Sigmoid colon (tissue), 7 donors: ENCODE data around the gene CEACAM21. TPM values are rescaled to one million over a fixed set of nuclear protein-coding genes. Genes with fewer than 3 reads are reported as not detected.

Experiments used
- DNase-seq: peaks from one replicate; pipeline ENCODE4 v3.0.0-alpha.2; 2019
- H3K27ac ChIP-seq, 4 donors: fragments of 200-600 bp; sonication (generic); one replicate each; pipeline ENCODE4 v1.5.1; 2016 to 2019; ENCODE audit warnings: mild to moderate bottlenecking in 1 of 4
- H3K27me3 ChIP-seq, 3 donors: fragments of 200-600 bp; sonication (generic); one replicate each; pipeline ENCODE4 v1.5.1; 2019; ENCODE audit warnings: mild to moderate bottlenecking in 1 of 3
- H3K36me3 ChIP-seq, 4 donors: fragments of 200-600 bp; sonication (generic); one replicate each; pipeline ENCODE4 v1.5.1; 2016 to 2019
- H3K4me1 ChIP-seq, 4 donors: fragments of 200-600 bp; sonication (generic); one replicate each; pipeline ENCODE4 v1.5.1; 2017 to 2019
- H3K4me3 ChIP-seq, 4 donors: fragments of 200-600 bp; sonication (generic); one replicate each; pipeline ENCODE4 v1.5.1; 2017 to 2019; ENCODE audit warnings: mild to moderate bottlenecking in 2 of 4, moderate library complexity in 1 of 4
- H3K9me3 ChIP-seq, 4 donors: fragments of 200-600 bp in 3 of 4; sonication (generic) in 3 of 4; one replicate each; pipeline versions ENCODE4 v1.5.1 to v1.6.1; 2013 to 2019
- EP300 ChIP-seq, 4 donors: sonication (generic); formaldehyde crosslinking; IDR thresholded peaks; one replicate each; pipeline ENCODE4 v1.6.1; 2017; ENCODE audit warnings: antibody characterized with exemption in 4 of 4
- POLR2A ChIP-seq, 2 donors: fragments of 450-650 bp; IDR thresholded peaks; one replicate each; pipeline ENCODE4 v1.6.1; 2016; ENCODE audit warnings: antibody characterized with exemption in 2 of 2, mild to moderate bottlenecking in 2 of 2, moderate library complexity in 2 of 2
- POLR2AphosphoS5 ChIP-seq, 4 donors: sonication (generic); formaldehyde crosslinking; IDR thresholded peaks; one replicate each; pipeline ENCODE4 v1.6.1; 2017; ENCODE audit warnings: antibody characterized with exemption in 4 of 4
- WGBS, 2 donors: extraction: QIAGEN DNeasy Blood & Tissue Kit; methylation state at CpG; one replicate each; pipeline ENCODE4 v1.1.7; 2013; 5-methylcytosine and 5-hydroxymethylcytosine counted together
- intact Hi-C: fragments of 100-400 bp; cut with DNase I; formaldehyde crosslinking; loops from one replicate; pipeline ENCODE4 v1.15.1; 2023
- polyA plus RNA-seq, 3 donors: library from polyadenylated mRNA; stranded (reverse); fragments of 200-250 nt; gene quantifications; one replicate each; pipeline ENCODE4 v1.2.3, GENCODE V29; 2013
- total RNA-seq, 4 donors: library from RNA; depleted of rRNA; stranded (reverse); fragments of >200 nt; gene quantifications; one replicate each; pipeline ENCODE4 v1.1.0, GENCODE V29; 2016
- TF ChIP-seq, protein P1 (sequence below), 4 experiments: fragments of 450-650 bp in 3 of 4; fragments of 200-600 bp in 1 of 4; IDR thresholded peaks; one replicate each; pipeline ENCODE4 v1.5.1; 2016 to 2019; ENCODE audit warnings: antibody characterized with exemption in 4 of 4, mild to moderate bottlenecking in 3 of 4, moderate library complexity in 2 of 4
- donor health status: healthy with polysubstance abuse.
- donor health status: Bipolar disorder and iron deficiency.
- donor health status: healthy.

The CEACAM21 gene
- total and polyA plus RNA-seq, 7 donors = 1.5 to 11.9 (median 3.2) TPM; not detected in 3

DNA sequence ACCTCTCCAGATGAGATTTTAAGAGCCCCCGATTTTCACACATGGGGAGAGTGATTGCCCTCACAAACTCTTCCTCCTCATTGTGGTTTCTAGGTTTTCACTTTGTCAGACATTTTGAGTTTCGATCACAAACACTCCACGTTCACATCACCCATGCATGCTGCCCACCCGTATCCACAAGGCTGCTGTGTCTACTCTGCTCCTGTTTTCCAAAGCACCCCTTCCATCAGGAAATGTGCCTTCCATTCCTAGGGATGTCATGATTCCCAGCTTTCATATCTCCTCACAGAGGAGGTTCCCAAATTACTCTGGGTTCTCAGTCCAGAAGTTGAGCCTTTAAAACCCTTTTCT is 45.8 kb upstream of the CEACAM21 start:
- H3K4me1 ChIP-seq = no peaks in the 10 kb centered on the region
- intact Hi-C loops = no loop called here
- H3K27ac ChIP-seq = peak overlapping the region in 2 of 4 donors; percentile 24 to 48
- H3K9me3 ChIP-seq = peaks cover 0 to 6% (median 0%) of the 10 kb centered on the region in 4 donors
- no peak overlapping the region for H3K4me3 ChIP-seq
- TF ChIP-seq POLR2A (IDR thresholded peaks at IDR 0.05) (no peak), EP300 (IDR thresholded peaks at IDR 0.05) (no peak), POLR2AphosphoS5 (IDR thresholded peaks at IDR 0.05) (no peak)
- TF ChIP-seq, protein P1, sequence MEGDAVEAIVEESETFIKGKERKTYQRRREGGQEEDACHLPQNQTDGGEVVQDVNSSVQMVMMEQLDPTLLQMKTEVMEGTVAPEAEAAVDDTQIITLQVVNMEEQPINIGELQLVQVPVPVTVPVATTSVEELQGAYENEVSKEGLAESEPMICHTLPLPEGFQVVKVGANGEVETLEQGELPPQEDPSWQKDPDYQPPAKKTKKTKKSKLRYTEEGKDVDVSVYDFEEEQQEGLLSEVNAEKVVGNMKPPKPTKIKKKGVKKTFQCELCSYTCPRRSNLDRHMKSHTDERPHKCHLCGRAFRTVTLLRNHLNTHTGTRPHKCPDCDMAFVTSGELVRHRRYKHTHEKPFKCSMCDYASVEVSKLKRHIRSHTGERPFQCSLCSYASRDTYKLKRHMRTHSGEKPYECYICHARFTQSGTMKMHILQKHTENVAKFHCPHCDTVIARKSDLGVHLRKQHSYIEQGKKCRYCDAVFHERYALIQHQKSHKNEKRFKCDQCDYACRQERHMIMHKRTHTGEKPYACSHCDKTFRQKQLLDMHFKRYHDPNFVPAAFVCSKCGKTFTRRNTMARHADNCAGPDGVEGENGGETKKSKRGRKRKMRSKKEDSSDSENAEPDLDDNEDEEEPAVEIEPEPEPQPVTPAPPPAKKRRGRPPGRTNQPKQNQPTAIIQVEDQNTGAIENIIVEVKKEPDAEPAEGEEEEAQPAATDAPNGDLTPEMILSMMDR (IDR thresholded peaks at IDR 0.05) = no peak
- DNase-seq = no peak
- peaks cover 0 to 32% (median 5%) of the 10 kb centered on the region in 3 donors for H3K27me3 ChIP-seq
- 68 to 77% methylated on average over 4 of the region's 4 CpGs for WGBS, 2 donors
- no peaks in the 10 kb centered on the region for H3K36me3 ChIP-seq

DNA sequence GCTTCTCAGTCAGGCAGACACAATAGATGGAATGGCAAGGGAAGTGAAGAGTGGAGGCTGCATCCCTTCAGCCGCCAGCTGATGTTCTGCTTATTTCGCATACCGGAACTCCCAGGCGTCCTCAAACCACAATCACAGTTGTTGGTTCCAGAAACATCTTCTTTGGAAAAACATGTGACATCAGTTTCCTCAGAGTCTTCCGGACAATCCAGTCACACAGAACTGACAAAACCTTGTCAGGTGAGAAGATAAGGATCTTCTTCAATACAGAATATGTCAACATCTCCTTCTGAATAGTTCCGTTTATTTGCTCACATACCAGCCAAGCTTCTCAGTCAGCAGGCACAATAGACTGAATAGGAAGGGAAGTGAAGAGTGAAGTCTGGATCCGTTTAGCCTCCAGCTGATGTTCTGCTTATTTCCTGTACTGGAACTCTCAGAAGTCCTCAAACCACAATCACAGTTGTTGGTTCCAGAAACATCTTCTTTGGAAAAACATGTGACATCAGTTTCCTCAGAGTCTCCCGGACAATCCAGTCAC is 45.1 kb upstream of the CEACAM21 start:
- peak in 2 of 4 donors; percentile 7 to 21 for TF ChIP-seq POLR2AphosphoS5 (IDR thresholded peaks at IDR 0.05)
- TF ChIP-seq EP300 (IDR thresholded peaks at IDR 0.05) = peak in 1 of 4 donors; percentile 18
- no peak for TF ChIP-seq POLR2A (IDR thresholded peaks at IDR 0.05)
- TF ChIP-seq, protein P1 (IDR thresholded peaks at IDR 0.05) = no peak
- H3K27ac ChIP-seq = peak overlapping the region in 3 of 4 donors; percentile 58 to 63 (median 62)
- H3K9me3 ChIP-seq = peaks cover 0 to 6% (median 0%) of the 10 kb centered on the region in 4 donors
- H3K36me3 ChIP-seq = no peaks in the 10 kb centered on the region
- WGBS, 2 donors = 38 to 58% methylated on average over 8 of the region's 8 CpGs
- peaks cover 0 to 25% (median 5%) of the 10 kb centered on the region in 3 donors for H3K27me3 ChIP-seq
- H3K4me1 ChIP-seq = no peaks in the 10 kb centered on the region
- no peak overlapping the region for H3K4me3 ChIP-seq
- DNase-seq = no peak
- intact Hi-C loops = no loop called here

DNA sequence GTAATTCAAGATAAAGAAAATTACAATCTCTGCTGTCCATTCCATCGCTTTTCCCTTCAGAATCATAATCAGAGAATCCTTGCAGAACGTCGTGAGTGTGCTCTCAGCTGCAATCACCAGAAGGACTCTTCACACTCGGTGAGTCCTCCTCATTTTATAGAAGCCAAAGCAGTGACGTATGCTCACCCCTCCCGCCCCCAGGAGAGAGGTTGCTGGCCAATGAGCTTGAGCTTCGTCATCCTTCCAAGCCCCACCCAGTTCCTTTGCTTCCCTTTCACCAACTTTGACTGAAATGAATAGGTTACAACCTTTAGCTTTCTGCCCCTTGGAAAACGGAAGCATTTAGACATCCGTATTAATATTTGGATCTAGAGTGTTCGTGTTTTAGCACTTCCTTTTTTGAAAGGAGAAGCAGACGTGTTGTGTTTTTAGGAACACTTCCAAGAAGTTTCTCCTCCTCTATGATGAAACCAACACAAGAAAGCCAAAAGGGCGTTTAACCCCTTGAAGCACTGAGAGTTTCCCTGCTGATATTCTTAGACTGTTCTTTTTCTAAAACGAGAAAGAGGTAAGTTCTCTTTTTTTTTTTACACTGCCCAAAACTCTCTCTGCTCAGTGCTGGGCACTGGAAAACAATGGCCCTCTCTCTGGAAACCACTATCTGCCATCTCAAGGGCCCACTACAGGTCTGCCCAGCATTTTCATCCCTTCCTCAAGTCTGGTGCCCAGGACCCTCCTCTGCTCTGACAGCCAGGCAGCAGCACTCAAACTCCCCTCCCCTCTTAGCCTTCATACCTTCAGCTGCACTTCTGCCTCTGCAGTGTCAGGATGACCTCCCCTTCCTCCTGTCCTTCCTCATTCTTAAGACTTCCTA is 44.3 kb upstream of the CEACAM21 start:
- intact Hi-C loops = no loop called here
- WGBS, 2 donors = 19 to 24% methylated on average over 13 of the region's 13 CpGs
- peaks cover 0 to 6% (median 0%) of the 10 kb centered on the region in 4 donors for H3K9me3 ChIP-seq
- peak; percentile 82 for DNase-seq
- no peak overlapping the region for H3K4me3 ChIP-seq
- no peaks in the 10 kb centered on the region for H3K4me1 ChIP-seq
- peaks cover 0 to 17% (median 5%) of the 10 kb centered on the region in 3 donors for H3K27me3 ChIP-seq
- no peaks in the 10 kb centered on the region for H3K36me3 ChIP-seq
- H3K27ac ChIP-seq = peak overlapping the region in 3 of 4 donors; percentile 58 to 63 (median 62)
- TF ChIP-seq EP300 (IDR thresholded peaks at IDR 0.05) (peak in 1 of 4 donors; percentile 43), POLR2A (IDR thresholded peaks at IDR 0.05) (peak; percentile 23 to 24), POLR2AphosphoS5 (IDR thresholded peaks at IDR 0.05) (peak; percentile 54 to 94 (median 80))
- TF ChIP-seq, protein P1 (IDR thresholded peaks at IDR 0.05) = no peak

DNA sequence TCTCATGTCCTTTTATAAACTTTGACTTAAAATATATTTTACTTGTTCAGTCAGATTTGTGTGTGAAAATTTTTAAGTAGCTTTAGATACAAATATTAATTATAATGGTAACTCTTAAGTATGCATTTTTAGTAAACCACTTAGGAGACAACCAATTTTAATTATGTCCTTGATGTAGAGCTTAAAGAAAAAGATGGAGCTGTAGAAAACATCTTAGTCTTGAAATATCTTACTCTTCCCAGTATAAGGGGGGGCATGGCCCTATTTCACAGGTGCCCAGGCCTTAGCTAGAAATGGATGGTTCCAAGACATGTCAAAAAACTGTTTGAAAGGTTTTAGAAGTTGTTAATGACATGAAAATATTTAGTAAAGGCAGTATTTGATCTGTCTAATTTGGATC is 43.4 kb upstream of the CEACAM21 start:
- intact Hi-C loops = no loop called here
- Histone ChIP-seq H3K9me3 (peaks cover 0 to 6% (median 0%) of the 10 kb centered on the region in 4 donors), H3K27ac (no peak overlapping the region)

More for the DNA sequence above, 43.4 kb upstream of the CEACAM21 start:
- no peak for DNase-seq
- no peaks in the 10 kb centered on the region for H3K36me3 ChIP-seq
- TF ChIP-seq POLR2A (IDR thresholded peaks at IDR 0.05) = no peak
- TF ChIP-seq, protein P1 (IDR thresholded peaks at IDR 0.05) = no peak
- no peak overlapping the region for H3K4me3 ChIP-seq
- H3K4me1 ChIP-seq = no peaks in the 10 kb centered on the region
- H3K27me3 ChIP-seq = peaks cover 0 to 15% (median 5%) of the 10 kb centered on the region in 3 donors
